ENCODE results near the gene ERMAP.
A peak's percentile ranks its signal among the peaks of the same experiment; 100 is the strongest.

Gene ERMAP

GRCh38 chr1:42886800-42887199, 69.9 kb downstream of the ERMAP start:
- H4K8ac ChIP-seq (ENCODE audit: low read depth, low read length) = no peak overlapping the region
- no peaks in the 10 kb centered on the region for H3K9me3 ChIP-seq (replicated peaks in 1 of 2; ENCODE audit: control insufficient read depth in 2 of 2, insufficient read depth in 1 of 2, low read depth in 1 of 2, low read length in 2 of 2)
- no peak overlapping the region for H2BK5ac ChIP-seq (ENCODE audit: low read length)
- H3K4ac ChIP-seq (ENCODE audit: low read length) = no peak overlapping the region
- no peaks in the 10 kb centered on the region for H3K79me1 ChIP-seq (ENCODE audit: low read depth, low read length)
- H4K91ac ChIP-seq (ENCODE audit: low read depth, low read length, poor library complexity) = no peak overlapping the region
- H2BK120ac ChIP-seq (ENCODE audit: low read depth, low read length) = no peak overlapping the region
- peaks cover 3 to 6% of the 10 kb centered on the region in 2 donors for H3K4me1 ChIP-seq (ENCODE audit: control insufficient read depth in 2 of 2, insufficient read depth in 1 of 2, low read depth in 1 of 2, low read length in 2 of 2)
- H3K27me3 ChIP-seq (ENCODE audit: control insufficient read depth in 3 of 3, insufficient read depth in 3 of 3, low read depth in 1 of 3, low read length in 3 of 3) = peaks cover 0 to 3% (median 0%) of the 10 kb centered on the region in 3 experiments
- no peak overlapping the region for H2BK12ac ChIP-seq (ENCODE audit: low read length)
- no peak overlapping the region for H3K18ac ChIP-seq (ENCODE audit: low read length)
- no peak overlapping the region for H3K4me3 ChIP-seq (ENCODE audit: low read length in 2 of 2)
- H2BK15ac ChIP-seq (ENCODE audit: low read length) = no peak overlapping the region
- H2AK5ac ChIP-seq (ENCODE audit: low read depth, low read length) = peak overlapping the region; percentile 89
- no peak overlapping the region for H3K9ac ChIP-seq (ENCODE audit: low read depth, low read length, poor library complexity)
- H3K27ac ChIP-seq (replicated peaks; ENCODE audit: low read length) = no peak overlapping the region
- no peaks in the 10 kb centered on the region for H3K36me3 ChIP-seq (replicated peaks in 1 of 2; ENCODE audit: control insufficient read depth in 2 of 2, insufficient read depth in 2 of 2, low read length in 2 of 2)
- no peak overlapping the region for H3K4me2 ChIP-seq (ENCODE audit: insufficient read depth, low read length, poor library complexity, severe bottlenecking)
- DNase-seq (ENCODE audit: low spot score) = no peak
- no CpG with 5 or more reads among the region's 21 CpGs for WGBS, 2 donors (ENCODE audit: extremely low coverage in 2 of 2, insufficient read length in 2 of 2, insufficient replicate concordance in 1 of 2)
- peak overlapping the region; percentile 29 for H2AFZ ChIP-seq (ENCODE audit: low read length)
- H3K14ac ChIP-seq (ENCODE audit: low read length) = no peak overlapping the region
- H3K23ac ChIP-seq (ENCODE audit: low read depth, low read length, poor library complexity) = peak overlapping the region; percentile 32

- peak overlapping the region; percentile 3 for H2BK12ac ChIP-seq (ENCODE audit: low read length)
- H4K8ac ChIP-seq (ENCODE audit: low read depth, low read length) = no peak overlapping the region
- no peak overlapping the region for H3K27ac ChIP-seq (replicated peaks; ENCODE audit: low read length)
- H3K14ac ChIP-seq (ENCODE audit: low read length) = peak overlapping the region; percentile 78
- H2BK120ac ChIP-seq (ENCODE audit: low read depth, low read length) = no peak overlapping the region
- H3K4me2 ChIP-seq (ENCODE audit: insufficient read depth, low read length, poor library complexity, severe bottlenecking) = no peak overlapping the region
- H2AK5ac ChIP-seq (ENCODE audit: low read depth, low read length) = peak overlapping the region; percentile 89
- peak overlapping the region; percentile 83 for H2BK15ac ChIP-seq (ENCODE audit: low read length)
- no peak overlapping the region for H3K9ac ChIP-seq (ENCODE audit: low read depth, low read length, poor library complexity)
- H2BK5ac ChIP-seq (ENCODE audit: low read length) = no peak overlapping the region
- no peak for DNase-seq (ENCODE audit: low spot score)
- H3K27me3 ChIP-seq (ENCODE audit: control insufficient read depth in 3 of 3, insufficient read depth in 3 of 3, low read depth in 1 of 3, low read length in 3 of 3) = peaks cover 0 to 3% (median 0%) of the 10 kb centered on the region in 3 experiments
- peak overlapping the region; percentile 20 for H3K23ac ChIP-seq (ENCODE audit: low read depth, low read length, poor library complexity)
- H4K91ac ChIP-seq (ENCODE audit: low read depth, low read length, poor library complexity) = no peak overlapping the region
- WGBS, 2 donors (ENCODE audit: extremely low coverage in 2 of 2, insufficient read length in 2 of 2, insufficient replicate concordance in 1 of 2) = no CpG with 5 or more reads among the region's 20 CpGs
- H3K36me3 ChIP-seq (replicated peaks in 1 of 2; ENCODE audit: control insufficient read depth in 2 of 2, insufficient read depth in 2 of 2, low read length in 2 of 2) = no peaks in the 10 kb centered on the region
- peak overlapping the region; percentile 55 for H3K18ac ChIP-seq (ENCODE audit: low read length)
- H3K4ac ChIP-seq (ENCODE audit: low read length) = no peak overlapping the region
- H3K4me1 ChIP-seq (ENCODE audit: control insufficient read depth in 2 of 2, insufficient read depth in 1 of 2, low read depth in 1 of 2, low read length in 2 of 2) = peaks cover 4 to 7% of the 10 kb centered on the region in 2 donors
- no peak overlapping the region for H3K4me3 ChIP-seq (ENCODE audit: low read length in 2 of 2)
- H3K79me1 ChIP-seq (ENCODE audit: low read depth, low read length) = no peaks in the 10 kb centered on the region
- H3K9me3 ChIP-seq (replicated peaks in 1 of 2; ENCODE audit: control insufficient read depth in 2 of 2, insufficient read depth in 1 of 2, low read depth in 1 of 2, low read length in 2 of 2) = no peaks in the 10 kb centered on the region
- H2AFZ ChIP-seq (ENCODE audit: low read length) = peak overlapping the region; percentile 68
Observed at GRCh38 chr1:42887366-42887765, 70.4 kb downstream of the ERMAP start.

DNA sequence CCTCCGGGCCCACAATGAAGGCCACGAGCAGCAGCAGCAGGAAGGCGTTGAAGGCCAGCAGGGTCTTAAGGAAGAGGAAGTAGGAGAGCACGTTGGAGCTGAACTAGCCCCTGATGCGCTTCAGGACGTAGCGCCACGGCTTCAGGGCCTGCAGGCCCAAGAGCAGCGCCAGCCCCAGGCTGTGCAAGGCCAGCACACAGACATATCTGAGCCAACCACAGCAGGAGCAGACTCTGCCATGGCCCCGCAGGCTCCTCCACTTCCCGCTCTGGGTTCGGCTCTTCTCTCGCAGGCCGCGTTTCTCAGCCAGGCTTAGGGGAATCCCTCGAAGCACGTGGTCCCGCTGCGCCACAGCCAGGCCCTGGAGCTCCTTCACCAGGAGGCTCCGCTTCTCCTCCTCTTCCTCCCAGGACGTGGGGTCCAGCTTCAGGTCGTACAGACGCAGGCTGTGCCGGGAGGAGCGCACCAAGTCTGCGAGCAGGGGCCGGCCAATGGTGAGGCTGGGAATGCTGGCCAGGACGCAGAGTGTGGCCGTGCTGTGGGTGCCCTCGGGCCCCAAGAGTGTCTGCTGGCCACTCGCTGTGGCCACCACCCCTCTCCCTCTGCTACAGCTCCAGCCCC, 71.2 kb downstream of the ERMAP start:
- Histone ChIP-seq H2BK120ac (ENCODE audit: low read depth, low read length) (peak overlapping the region; percentile 8), H3K18ac (ENCODE audit: low read length) (peak overlapping the region; percentile 86), H3K9me3 (replicated peaks in 1 of 2; ENCODE audit: control insufficient read depth in 2 of 2, insufficient read depth in 1 of 2, low read depth in 1 of 2, low read length in 2 of 2) (no peaks in the 10 kb centered on the region), H4K91ac (ENCODE audit: low read depth, low read length, poor library complexity) (peak overlapping the region; percentile 43), H3K14ac (ENCODE audit: low read length) (peak overlapping the region; percentile 78), H2AK5ac (ENCODE audit: low read depth, low read length) (peak overlapping the region; percentile 91), H3K4ac (ENCODE audit: low read length) (peak overlapping the region; percentile 30), H4K8ac (ENCODE audit: low read depth, low read length) (no peak overlapping the region), H3K27ac (replicated peaks; ENCODE audit: low read length) (no peak overlapping the region), H2BK12ac (ENCODE audit: low read length) (peak overlapping the region; percentile 63), H3K4me1 (ENCODE audit: control insufficient read depth in 2 of 2, insufficient read depth in 1 of 2, low read depth in 1 of 2, low read length in 2 of 2) (peaks cover 4 to 7% of the 10 kb centered on the region in 2 donors), H3K36me3 (replicated peaks in 1 of 2; ENCODE audit: control insufficient read depth in 2 of 2, insufficient read depth in 2 of 2, low read length in 2 of 2) (no peaks in the 10 kb centered on the region), H2BK5ac (ENCODE audit: low read length) (no peak overlapping the region), H3K9ac (ENCODE audit: low read depth, low read length, poor library complexity) (peak overlapping the region; percentile 40), H3K23ac (ENCODE audit: low read depth, low read length, poor library complexity) (peak overlapping the region; percentile 59), H3K4me2 (ENCODE audit: insufficient read depth, low read length, poor library complexity, severe bottlenecking) (no peak overlapping the region), H2AFZ (ENCODE audit: low read length) (peak overlapping the region; percentile 68), H3K79me1 (ENCODE audit: low read depth, low read length) (no peaks in the 10 kb centered on the region), H2BK15ac (ENCODE audit: low read length) (peak overlapping the region; percentile 83), H3K4me3 (ENCODE audit: low read length in 2 of 2) (no peak overlapping the region), H3K27me3 (ENCODE audit: control insufficient read depth in 3 of 3, insufficient read depth in 3 of 3, low read depth in 1 of 3, low read length in 3 of 3) (peaks cover 0 to 3% (median 0%) of the 10 kb centered on the region in 3 experiments)
- DNase-seq (ENCODE audit: low spot score) = no peak
- WGBS, 2 donors (ENCODE audit: extremely low coverage in 2 of 2, insufficient read length in 2 of 2, insufficient replicate concordance in 1 of 2) = no CpG with 5 or more reads among the region's 31 CpGs

DNA sequence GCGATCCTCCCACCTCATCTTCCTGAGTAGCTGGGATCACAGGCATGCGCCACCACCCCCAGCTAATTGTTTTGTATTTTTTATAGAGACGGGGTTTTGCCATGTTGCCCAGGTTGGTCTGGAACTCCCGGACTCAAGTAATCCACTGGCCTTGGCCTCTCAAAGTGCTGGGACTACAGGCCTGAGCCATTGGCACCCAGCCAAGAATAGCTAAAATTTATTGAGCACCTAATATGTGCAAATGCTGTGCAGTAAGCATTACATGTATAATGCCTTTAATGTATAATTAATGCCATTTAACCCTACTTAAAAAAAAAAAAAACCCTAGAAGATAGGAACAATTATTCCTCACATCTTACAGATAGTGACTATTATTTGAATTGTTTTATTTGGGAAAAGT, 72.3 kb downstream of the ERMAP start:
- H3K9me3 ChIP-seq (replicated peaks in 1 of 2; ENCODE audit: control insufficient read depth in 2 of 2, insufficient read depth in 1 of 2, low read depth in 1 of 2, low read length in 2 of 2) = no peaks in the 10 kb centered on the region
- H3K9ac ChIP-seq (ENCODE audit: low read depth, low read length, poor library complexity) = no peak overlapping the region
- H2BK12ac ChIP-seq (ENCODE audit: low read length) = no peak overlapping the region
- H2BK120ac ChIP-seq (ENCODE audit: low read depth, low read length) = no peak overlapping the region
- no peak overlapping the region for H2AFZ ChIP-seq (ENCODE audit: low read length)
- H3K4me1 ChIP-seq (ENCODE audit: control insufficient read depth in 2 of 2, insufficient read depth in 1 of 2, low read depth in 1 of 2, low read length in 2 of 2) = peaks cover 4 to 7% of the 10 kb centered on the region in 2 donors
- H2BK15ac ChIP-seq (ENCODE audit: low read length) = no peak overlapping the region
- no CpG with 5 or more reads among the region's 4 CpGs for WGBS, 2 donors (ENCODE audit: extremely low coverage in 2 of 2, insufficient read length in 2 of 2, insufficient replicate concordance in 1 of 2)
- H4K8ac ChIP-seq (ENCODE audit: low read depth, low read length) = no peak overlapping the region
- no peak overlapping the region for H2BK5ac ChIP-seq (ENCODE audit: low read length)
- no peak overlapping the region for H4K91ac ChIP-seq (ENCODE audit: low read depth, low read length, poor library complexity)
- no peak overlapping the region for H3K23ac ChIP-seq (ENCODE audit: low read depth, low read length, poor library complexity)
- no peaks in the 10 kb centered on the region for H3K27me3 ChIP-seq (ENCODE audit: control insufficient read depth in 3 of 3, insufficient read depth in 3 of 3, low read depth in 1 of 3, low read length in 3 of 3)
- no peak overlapping the region for H3K14ac ChIP-seq (ENCODE audit: low read length)
- H3K18ac ChIP-seq (ENCODE audit: low read length) = no peak overlapping the region
- H3K79me1 ChIP-seq (ENCODE audit: low read depth, low read length) = no peaks in the 10 kb centered on the region
- no peaks in the 10 kb centered on the region for H3K36me3 ChIP-seq (replicated peaks in 1 of 2; ENCODE audit: control insufficient read depth in 2 of 2, insufficient read depth in 2 of 2, low read length in 2 of 2)
- no peak overlapping the region for H3K4me3 ChIP-seq (ENCODE audit: low read length in 2 of 2)
- no peak overlapping the region for H3K27ac ChIP-seq (replicated peaks; ENCODE audit: low read length)
- no peak overlapping the region for H2AK5ac ChIP-seq (ENCODE audit: low read depth, low read length)
- no peak overlapping the region for H3K4me2 ChIP-seq (ENCODE audit: insufficient read depth, low read length, poor library complexity, severe bottlenecking)
- no peak overlapping the region for H3K4ac ChIP-seq (ENCODE audit: low read length)
- no peak for DNase-seq (ENCODE audit: low spot score)
